ENCODE measurements around the gene ALKBH4. TPM values are rescaled to one million over a fixed set of nuclear protein-coding genes. Genes with fewer than 3 reads are reported as not detected.

Gene ALKBH4
- polyA plus RNA-seq, 12 donors = 5.8 to 10.1 (median 6.8) TPM; not detected in 2

Other genes starting within 250 kb of the ALKBH4 start
- gene SH2B2, start 178.0 kb downstream of the ALKBH4 start, polyA plus RNA-seq (ENCODE audit: insufficient read length in 12 of 12) = 10 to 100 TPM in 7 of 12 donors, 1 to 10 TPM in 4, not detected in 1; 7.1 to 22.3 (median 11.8) TPM
- 1 to 10 TPM in 9 of 12 donors, under 1 TPM in 1, not detected in 2; 0.67 to 8.8 (median 2.9) TPM for gene SPDYE6, start 108.4 kb downstream of the ALKBH4 start, polyA plus RNA-seq (ENCODE audit: insufficient read length in 12 of 12)
- 10 to 100 TPM in 11 of 12 donors, not detected in 1; 23.2 to 37.2 (median 25.2) TPM for gene PRKRIP1, start 68.5 kb downstream of the ALKBH4 start, polyA plus RNA-seq (ENCODE audit: insufficient read length in 12 of 12)
- gene ORAI2, start 31.3 kb downstream of the ALKBH4 start, polyA plus RNA-seq (ENCODE audit: insufficient read length in 12 of 12) = 10 to 100 TPM in 2 of 12 donors, 1 to 10 TPM in 9, not detected in 1; 6.3 to 12.2 (median 9.1) TPM
- 10 to 100 TPM in 6 of 12 donors, 1 to 10 TPM in 5, not detected in 1; 7.4 to 25.3 (median 10.2) TPM for gene LRWD1, start 121 bp upstream of the ALKBH4 start, polyA plus RNA-seq (ENCODE audit: insufficient read length in 12 of 12)
- 10 to 100 TPM in 11 of 12 donors, not detected in 1; 22.0 to 29.5 (median 24.5) TPM for gene POLR2J, start 14.1 kb upstream of the ALKBH4 start, polyA plus RNA-seq (ENCODE audit: insufficient read length in 12 of 12)
- 10 to 100 TPM in 6 of 12 donors, 1 to 10 TPM in 5, not detected in 1; 5.0 to 29.2 (median 10.1) TPM for gene RASA4B, start 52.9 kb upstream of the ALKBH4 start, polyA plus RNA-seq (ENCODE audit: insufficient read length in 12 of 12)
- gene UPK3BL2, start 78.8 kb upstream of the ALKBH4 start, polyA plus RNA-seq (ENCODE audit: insufficient read length in 12 of 12) = 10 to 100 TPM in 3 of 12 donors, 1 to 10 TPM in 7, not detected in 2; 3.6 to 56.9 (median 8.2) TPM
- 10 to 100 TPM in 3 of 12 donors, 1 to 10 TPM in 7, not detected in 2; 1.4 to 27.2 (median 4.6) TPM for gene SPDYE2, start 86.4 kb upstream of the ALKBH4 start, polyA plus RNA-seq (ENCODE audit: insufficient read length in 12 of 12)
- 100 to 1,000 TPM in 2 of 12 donors, 10 to 100 TPM in 10; 13.4 to 144 (median 71.2) TPM for gene POLR2J3, start 107.7 kb upstream of the ALKBH4 start, polyA plus RNA-seq (ENCODE audit: insufficient read length in 12 of 12)
- 10 to 100 TPM in 11 of 12 donors, not detected in 1; 14.2 to 63.6 (median 27.8) TPM for gene RASA4, start 151.9 kb upstream of the ALKBH4 start, polyA plus RNA-seq (ENCODE audit: insufficient read length in 12 of 12)
- gene UPK3BL1, start 177.9 kb upstream of the ALKBH4 start, polyA plus RNA-seq (ENCODE audit: insufficient read length in 12 of 12) = 10 to 100 TPM in 6 of 12 donors, 1 to 10 TPM in 4, not detected in 2; 1.7 to 93.8 (median 12.7) TPM
- gene SPDYE2B, start 185.5 kb upstream of the ALKBH4 start, polyA plus RNA-seq (ENCODE audit: insufficient read length in 12 of 12) = 1 to 10 TPM in 6 of 12 donors, under 1 TPM in 4, not detected in 2; 0.31 to 5.7 (median 1.6) TPM
- 1 to 10 TPM in 7 of 12 donors, under 1 TPM in 2, not detected in 3; 0.78 to 8.0 (median 2.1) TPM for gene POLR2J2, start 206.8 kb upstream of the ALKBH4 start, polyA plus RNA-seq (ENCODE audit: insufficient read length in 12 of 12)